ENCODE measurements around the gene KRTAP4-9.
"Not testable (repeated sequence)": the region's sequence is repeated elsewhere in the genome, so short reads cannot be mapped to it uniquely, and the experiment has no call there.

Gene KRTAP4-9

DNA sequence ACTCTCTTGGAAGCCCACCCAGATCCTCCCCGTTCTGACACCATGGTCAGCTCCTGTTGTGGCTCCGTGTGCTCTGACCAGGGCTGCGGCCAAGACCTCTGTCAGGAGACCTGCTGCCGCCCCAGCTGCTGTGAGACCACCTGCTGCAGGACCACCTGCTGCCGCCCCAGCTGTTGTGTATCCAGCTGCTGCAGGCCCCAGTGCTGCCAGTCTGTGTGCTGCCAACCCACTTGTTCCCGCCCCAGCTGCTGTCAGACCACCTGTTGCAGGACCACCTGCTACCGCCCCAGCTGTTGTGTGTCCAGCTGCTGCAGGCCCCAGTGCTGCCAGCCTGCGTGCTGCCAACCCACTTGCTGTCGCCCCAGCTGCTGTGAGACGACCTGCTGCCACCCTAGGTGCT is at the start of gene KRTAP4-9:
Gene KRTAP4-9, plus strand, starts transcription at position 43 of the 400 bp plus-strand sequence. Its CDS starts 0 bp downstream, at position 43.
- not testable (repeated sequence) for DNase-seq (ENCODE audit: low read depth in 2 of 2)

DNA sequence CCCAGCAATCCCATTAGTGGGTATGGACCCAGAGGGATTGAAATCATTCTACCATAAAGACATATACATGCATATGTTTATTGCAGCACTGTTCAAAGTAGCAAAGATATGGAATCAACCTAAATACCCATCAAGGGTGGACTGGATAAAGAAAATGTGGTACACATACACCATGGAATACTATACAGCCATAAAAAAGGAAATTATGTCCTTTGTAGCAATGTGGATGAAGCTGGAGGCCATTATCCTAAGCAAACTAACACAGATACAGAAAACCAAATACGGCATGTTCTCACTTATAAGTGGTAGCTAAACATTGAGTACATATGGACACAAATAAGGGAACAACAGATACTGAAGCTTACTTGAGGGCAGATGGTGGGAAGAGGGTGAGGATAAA is 47.6 kb upstream of the KRTAP4-9 start:
- no peak for DNase-seq (ENCODE audit: low read depth in 2 of 2)

DNA sequence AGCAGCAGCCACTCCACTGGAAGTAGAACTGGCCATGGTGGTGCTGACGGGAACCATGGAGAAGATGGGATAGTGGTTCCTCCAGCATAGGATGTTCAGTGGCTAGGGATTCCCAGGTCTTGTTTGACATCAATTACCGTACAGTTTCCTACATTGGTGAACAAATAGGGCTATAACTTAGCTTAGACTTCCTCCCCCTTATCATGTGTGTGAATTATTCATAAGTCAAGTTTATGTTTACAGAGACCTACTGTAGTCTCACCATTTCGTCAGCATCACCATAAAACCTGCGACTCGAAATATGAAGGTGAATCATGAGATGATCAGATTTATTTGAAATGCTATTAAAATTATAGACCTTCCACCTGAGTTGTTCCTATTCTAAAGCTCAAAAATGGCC is 46.4 kb upstream of the KRTAP4-9 start:
- DNase-seq (ENCODE audit: low read depth in 2 of 2), result no peak

DNA sequence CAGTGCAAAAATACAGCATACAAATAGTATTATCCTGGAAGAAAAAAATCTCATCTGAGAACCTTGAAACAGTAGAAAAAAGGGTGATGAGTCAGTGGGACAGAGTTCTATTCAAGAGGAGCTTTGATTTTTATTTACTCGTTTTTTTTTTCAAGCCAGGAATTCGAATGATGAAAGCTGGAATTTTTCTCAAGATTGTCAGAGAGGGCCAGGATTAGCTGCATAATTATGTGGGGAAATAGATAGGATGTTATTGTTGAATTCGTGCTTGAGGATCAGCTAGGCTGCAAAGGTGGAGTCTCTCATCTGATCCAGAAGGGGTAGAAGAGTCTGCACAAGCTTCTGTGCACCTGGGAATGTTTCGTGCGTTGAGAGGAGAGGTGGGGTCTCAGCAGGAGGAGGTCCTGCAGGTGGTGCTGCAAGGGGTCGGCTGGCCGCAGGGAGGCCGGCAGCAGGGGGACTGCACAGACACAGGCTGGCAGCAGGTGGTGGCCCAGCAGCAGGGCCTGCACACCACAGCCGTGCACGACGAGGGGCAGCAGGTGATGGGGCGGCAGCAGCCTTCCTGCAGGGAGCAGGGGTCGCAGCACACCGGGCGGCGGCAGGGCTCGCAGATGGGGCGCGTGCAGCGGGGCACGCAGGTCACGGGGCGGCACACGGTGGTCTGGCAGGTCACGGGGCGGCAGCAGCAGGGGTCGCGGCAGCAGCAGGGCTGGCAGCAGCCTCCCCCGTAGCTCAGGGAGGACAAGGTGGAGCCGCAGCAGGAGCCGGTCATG is 45.7 kb upstream of the KRTAP4-9 start:
- DNase-seq (ENCODE audit: low read depth in 2 of 2), result not testable (repeated sequence)

DNA sequence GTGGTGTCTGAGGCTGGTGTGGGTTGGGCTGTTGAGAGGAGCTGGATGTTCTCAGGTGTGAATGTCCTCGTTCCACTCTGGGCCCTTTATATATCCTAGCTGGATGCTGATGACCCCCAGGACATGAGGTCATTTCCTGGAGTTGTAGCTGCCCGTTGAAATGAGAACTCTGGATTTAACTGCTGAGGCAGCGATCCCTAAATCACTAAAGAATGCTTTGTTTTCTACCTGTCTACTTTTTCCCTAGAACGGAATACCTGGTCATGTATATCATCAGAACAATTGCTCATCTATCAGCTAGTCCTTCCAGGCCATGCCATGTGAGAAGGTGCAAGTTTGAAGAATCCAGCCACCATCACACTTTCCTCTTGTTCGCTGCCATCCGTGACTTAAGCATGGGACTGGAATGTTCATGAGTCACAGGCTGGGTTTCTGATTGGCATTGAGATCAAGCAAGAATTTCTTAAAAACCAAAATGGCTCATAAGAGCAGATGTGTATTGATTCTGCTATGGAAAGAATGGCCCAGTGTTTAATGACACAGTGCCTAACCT is 45.1 kb upstream of the KRTAP4-9 start, which contains the start of gene KRTAP2-3:
Gene KRTAP2-3, minus strand, starts transcription at position 63 of the 553 bp plus-strand sequence. CDS start 64 bp downstream, outside the sequence.
- DNase-seq (ENCODE audit: low read depth in 2 of 2), result no peak

DNA sequence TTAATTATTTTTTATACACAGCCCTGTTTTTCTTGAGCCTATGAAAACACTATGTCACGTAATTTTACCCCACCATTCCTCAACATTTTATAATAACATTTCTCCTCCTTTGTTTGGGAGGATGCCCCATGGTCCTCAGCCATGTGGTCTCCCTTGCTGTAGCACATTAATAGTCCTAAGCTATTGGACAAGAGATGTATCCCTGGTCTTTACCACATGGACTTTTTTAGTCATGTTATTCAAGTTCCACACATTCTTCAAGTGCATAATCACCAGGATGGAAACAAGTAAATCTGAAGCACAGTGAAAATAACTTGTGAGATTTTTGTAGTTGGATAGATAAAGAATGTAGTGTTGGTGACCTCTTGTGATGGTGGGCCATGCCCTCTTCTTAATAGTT is 43.2 kb upstream of the KRTAP4-9 start:
- DNase-seq (ENCODE audit: low read depth in 2 of 2), result no peak

DNA sequence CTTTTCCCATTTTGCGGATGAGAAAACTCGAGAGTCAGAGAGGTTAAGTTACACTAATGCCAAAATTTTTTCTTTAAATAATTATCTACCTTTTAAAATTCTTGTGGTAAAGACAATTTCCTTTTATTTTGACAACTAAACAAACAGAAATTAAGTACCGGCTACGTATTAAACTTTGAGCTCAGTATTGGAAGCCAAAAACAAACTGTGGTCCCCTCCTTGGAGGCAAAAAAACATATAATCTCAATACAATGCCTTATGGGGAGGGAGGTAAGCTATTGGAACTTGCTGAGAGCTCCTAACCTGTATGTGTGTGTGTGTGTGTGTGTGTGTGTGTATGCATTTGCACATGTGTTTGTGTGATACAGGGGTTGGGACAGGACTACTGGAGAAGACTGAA is 41.7 kb upstream of the KRTAP4-9 start:
- no peak for DNase-seq (ENCODE audit: low read depth in 2 of 2)

DNA sequence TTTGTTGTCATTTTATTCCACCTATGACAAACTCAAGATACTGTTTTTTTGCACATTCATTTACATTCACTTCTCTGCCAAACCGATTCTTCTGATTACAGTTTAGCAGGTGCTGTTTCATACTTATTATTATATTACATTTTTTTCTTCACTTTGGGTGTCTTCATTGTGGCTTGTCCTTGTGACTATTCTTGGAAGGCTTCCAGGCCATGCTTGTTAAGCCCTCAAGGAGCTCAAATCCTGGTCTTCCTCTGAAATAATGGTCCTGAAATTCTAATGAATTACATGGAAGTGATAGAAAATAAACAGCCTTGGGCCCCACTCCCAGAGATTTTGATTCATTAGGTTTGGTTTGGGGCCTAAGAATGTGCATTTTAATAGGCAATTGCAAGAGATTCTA is 40.9 kb upstream of the KRTAP4-9 start:
- no peak for DNase-seq (ENCODE audit: low read depth in 2 of 2)

DNA sequence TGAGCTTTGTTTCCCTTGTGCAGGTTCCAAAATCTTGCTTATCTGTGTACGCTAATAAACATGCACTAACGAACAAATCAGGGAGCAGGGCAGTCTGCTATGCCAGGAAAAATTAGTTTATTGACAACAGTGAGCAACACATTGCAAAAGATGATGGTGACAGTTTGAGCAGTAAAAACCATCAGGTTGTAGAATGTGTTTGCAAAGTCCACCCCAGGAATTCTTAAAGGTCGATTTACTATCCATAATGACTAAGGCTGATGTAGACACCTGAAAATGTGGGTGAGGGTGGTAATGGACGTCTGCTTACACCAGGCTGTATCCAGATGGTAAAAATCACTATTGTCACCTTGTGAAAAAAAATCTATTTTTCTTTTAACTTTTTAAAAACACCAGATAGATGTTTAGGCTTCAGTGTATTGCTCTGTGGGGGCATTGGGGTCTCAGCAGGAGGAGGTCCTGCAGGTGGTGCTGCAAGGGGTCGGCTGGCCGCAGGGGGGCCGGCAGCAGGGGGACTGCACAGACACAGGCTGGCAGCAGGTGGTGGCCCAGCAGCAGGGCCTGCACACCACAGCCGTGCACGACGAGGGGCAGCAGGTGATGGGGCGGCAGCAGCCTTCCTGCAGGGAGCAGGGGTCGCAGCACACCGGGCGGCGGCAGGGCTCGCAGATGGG is 40.0 kb upstream of the KRTAP4-9 start:
- not testable (repeated sequence) for DNase-seq (ENCODE audit: low read depth in 2 of 2)

DNA sequence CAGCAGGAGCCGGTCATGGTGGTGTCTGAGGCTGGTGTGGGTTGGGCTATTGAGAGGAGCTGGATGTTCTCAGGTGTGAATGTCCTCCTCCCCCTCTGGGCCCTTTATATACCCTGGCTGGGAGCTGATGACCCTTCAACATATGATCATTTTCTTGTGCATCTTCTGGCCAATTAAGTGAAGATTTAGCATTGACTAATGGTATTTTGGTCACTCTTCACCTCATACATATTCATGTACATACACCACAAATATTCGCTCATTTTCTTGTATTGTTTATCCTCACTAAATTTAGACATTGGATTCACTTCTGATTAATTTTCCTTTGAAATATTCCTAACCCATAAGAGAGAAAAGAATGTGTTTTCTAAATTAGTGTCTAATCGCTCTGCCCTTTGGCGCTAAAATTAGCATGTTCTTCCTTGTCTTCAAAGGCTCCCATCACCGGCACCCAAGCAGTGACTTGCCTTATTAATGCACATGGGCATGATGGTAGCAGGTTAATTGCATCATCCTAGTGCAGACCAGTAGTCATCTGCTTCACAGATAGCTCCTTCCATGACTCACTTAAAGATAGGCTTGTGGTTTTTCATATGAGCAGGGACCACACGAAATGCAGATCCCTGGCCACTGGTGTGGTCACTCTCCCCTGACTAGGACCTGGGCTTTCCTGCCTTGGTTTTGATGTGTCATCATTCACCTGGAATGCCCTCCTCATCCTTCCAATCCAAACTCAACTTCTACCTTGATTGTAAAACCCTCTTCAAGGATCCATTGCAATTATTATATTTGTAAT is 39.2 kb upstream of the KRTAP4-9 start, which contains the start of gene KRTAP2-4:
Gene KRTAP2-4, minus strand, starts transcription at position 51 of the 796 bp plus-strand sequence. Its CDS starts 34 bp downstream, at position 17.
- DNase-seq (ENCODE audit: low read depth in 2 of 2), result no peak

DNA sequence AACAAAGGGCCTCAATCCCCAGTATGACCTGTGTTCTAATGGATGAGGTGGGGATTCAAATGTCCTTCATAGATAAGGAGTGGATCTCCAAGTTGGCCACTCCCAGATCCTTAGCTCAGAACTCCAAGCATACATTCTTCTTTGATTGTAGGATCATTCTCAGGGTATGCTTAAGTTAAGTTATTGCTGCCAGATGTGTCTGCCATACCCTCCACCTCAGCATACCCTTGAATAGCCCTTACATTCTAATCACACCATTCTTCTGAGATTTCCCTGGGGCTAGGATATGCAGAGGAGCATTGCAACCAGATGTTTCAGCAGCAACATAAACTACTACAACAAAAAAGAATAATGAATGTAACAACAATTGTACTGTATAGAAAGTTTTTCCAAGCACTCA is 37.9 kb upstream of the KRTAP4-9 start:
- DNase-seq (ENCODE audit: low read depth in 2 of 2), result no peak

DNA sequence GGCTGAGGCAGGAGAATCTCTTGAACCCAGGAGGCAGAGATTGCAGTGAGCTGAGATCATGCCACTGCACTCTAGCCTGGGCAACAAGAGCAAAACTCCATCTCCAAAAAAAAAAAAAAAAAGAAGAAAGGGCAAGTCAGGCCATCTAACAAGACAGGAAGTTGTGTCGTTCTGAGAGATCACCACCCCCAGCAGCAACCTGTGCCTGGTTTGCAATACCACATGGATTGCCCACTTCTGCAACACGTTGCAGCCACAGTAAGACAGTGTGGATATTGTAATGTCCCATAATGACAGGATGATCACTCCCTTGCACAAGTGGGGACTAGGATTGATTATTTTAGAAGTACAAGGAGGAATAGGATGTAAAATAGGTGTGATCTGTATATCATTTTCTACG is 36.2 kb upstream of the KRTAP4-9 start:
- DNase-seq (ENCODE audit: low read depth in 2 of 2), result no peak

DNA sequence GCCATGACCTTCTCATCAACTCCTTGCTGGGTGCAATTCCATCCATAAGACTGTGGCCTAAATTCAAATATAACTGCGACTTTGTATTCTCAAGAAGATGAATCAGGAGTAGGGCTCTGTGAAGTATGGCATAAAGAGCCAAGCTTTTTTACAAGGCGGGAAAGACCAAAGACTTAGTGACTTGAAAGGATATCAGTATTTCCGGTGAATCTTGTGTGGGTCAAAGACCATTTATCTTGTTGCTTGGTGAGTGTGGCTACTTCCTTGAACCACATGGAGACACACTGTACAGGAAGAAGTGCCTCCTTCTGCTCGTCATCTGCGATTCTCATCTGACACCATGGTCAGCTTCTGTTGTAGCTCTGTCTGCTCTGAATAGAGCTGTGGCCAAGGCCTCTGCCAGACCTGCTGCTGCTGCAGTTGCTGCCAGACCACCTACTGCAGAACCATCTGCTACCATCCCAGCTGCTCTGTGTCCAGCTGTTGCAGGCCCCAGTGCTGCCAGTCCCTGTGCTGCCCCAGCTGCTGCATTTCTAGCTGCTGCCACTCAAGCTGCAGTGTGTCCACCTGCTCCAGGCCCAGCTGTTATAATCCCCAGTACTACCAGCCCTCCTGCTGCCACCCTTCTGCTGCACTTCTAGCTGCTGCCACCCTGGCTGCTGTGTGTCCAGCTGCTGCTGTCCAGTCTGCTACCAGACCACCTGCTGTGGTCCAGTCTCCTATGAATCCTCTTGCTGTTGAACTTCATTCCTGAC is 33.4 kb upstream of the KRTAP4-9 start:
- no peak for DNase-seq (ENCODE audit: low read depth in 2 of 2)

DNA sequence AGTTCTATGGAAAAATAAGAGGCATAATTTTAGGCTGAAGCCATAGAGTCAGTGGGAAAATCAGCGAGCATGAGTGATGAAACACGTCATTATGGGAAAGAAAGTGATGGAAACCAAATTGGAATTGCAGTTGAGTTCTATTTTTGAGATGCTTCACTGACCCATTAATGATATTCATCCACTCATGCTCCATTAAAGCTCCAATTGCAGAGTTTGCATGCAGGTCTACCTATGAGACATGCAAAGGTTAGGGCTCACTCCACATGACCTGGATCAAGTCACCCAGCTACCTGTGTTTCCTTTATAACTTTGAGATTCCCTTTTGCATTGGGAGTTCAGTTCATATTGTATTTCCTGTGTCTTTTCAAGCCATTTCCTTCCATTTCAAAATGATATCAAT is 31.5 kb upstream of the KRTAP4-9 start:
- DNase-seq (ENCODE audit: low read depth in 2 of 2), result no peak

DNA sequence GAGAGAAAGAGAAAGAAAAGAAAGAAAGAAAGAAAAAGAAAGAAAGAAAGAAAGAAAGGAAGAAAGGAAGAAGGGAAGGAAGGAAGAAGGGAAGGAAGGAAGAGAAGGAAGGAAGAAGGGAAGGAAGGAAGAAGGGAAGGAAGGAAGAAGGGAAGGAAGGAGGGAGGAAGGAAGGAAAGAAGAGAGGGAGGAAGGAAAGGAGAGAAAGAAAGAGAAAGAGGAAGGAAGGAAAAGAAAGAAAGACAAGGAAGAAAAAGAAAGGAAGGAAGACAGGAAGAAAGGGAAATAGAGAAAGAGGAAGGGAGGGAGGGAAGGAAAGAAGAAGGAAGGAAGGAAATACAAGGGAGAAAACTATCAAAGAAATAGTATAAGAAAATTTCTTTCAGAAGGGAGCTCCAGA is 28.4 kb upstream of the KRTAP4-9 start:
- DNase-seq (ENCODE audit: low read depth in 2 of 2), result no peak

DNA sequence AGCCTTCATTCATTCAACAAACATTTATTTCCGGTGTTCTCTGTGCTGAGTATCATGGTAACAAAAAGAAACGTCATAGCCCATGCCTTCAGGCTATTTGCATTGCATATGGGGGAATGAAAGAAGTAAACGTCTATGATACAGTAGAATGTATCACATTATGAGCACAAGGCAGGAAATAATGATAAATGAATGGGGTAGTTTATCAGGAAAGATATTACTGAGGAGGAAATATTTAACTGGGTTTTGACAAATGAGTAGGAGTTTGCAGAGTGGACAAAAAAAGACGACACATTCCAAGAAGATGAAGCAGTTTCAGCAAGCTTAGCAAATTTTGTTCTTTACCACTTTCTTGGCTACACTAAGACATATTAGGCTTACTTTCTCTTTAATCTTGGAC is 22.6 kb upstream of the KRTAP4-9 start:
- DNase-seq (ENCODE audit: low read depth in 2 of 2), result no peak

DNA sequence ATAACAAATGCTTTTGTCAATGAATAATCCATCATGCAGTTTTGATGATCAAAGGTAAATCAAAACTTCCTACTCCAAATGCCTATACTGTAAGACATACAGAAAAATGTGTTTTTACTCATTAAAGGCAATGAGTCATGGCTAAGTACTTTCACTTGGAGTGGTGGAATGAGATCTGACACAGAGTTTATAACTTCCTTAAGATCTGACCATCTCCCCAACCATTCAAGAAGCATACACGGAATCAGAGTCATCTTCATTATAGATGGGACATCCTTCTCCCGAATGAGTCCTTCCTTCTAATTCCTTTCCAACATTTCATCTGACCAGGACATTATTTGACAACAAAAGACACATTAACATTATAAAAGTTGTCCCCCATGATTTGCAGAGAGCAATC is 21.8 kb upstream of the KRTAP4-9 start:
- not testable (repeated sequence) for DNase-seq (ENCODE audit: low read depth in 2 of 2)

DNA sequence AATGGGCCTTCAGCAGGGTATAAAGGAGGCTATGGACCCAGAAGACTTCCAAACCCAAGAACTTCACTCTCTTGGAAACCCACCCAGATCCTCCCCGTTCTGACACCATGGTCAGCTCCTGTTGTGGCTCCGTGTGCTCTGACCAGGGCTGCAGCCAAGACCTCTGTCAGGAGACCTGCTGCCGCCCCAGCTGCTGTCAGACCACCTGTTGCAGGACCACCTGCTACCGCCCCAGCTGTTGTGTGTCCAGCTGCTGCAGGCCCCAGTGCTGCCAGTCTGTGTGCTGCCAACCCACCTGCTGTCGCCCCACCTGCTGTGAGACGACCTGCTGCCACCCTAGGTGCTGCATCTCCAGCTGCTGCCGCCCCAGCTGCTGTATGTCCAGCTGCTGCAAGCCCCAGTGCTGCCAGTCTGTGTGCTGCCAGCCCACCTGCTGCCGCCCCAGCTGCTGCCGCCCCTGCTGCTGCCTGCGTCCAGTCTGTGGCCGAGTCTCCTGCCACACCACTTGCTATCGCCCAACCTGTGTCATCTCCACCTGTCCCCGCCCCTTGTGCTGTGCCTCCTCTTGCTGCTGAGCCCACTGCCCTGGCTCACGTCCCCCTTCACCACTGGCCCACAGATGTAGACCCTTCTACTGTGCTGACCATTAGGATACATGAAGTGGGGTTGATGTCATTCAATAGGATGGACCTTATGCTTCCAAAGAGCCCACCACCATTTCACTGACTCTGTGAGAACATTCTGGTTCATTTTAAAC is 20.9 kb upstream of the KRTAP4-9 start, which contains the start of gene KRTAP4-7:
Gene KRTAP4-7, plus strand, starts transcription at position 51 of the 757 bp plus-strand sequence. Its CDS starts 57 bp downstream, at position 108.
- DNase-seq (ENCODE audit: low read depth in 2 of 2), result not testable (repeated sequence)

DNA sequence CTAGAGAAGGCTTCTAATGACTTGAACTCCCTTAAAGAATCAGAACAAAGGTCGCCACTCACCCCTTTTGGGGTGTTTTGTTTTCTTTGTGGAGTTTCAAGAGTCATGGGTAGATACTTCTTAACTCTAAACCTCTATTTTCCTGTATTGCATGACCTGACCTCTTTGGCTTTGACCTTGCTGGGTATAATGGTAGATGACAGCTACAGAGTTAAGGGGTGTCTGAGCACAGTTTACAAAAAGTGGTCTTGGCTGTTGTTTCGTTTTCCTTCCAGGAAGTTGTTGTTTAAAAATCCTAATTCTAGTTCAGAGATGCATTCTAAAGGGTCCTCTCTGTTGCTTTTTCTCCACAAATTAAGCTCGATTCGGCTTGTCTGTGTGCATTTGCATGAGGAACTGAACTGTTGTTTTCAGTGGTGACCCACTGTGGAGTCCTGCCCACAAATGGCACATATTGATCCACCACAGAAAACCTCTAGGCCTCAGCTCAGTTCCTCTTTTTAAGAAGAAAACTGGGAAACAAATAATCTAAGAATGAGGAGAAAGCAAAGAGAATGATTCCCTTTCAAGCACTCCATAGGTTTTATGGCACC is 16.3 kb upstream of the KRTAP4-9 start:
- not testable (repeated sequence) for DNase-seq (ENCODE audit: low read depth in 2 of 2)

DNA sequence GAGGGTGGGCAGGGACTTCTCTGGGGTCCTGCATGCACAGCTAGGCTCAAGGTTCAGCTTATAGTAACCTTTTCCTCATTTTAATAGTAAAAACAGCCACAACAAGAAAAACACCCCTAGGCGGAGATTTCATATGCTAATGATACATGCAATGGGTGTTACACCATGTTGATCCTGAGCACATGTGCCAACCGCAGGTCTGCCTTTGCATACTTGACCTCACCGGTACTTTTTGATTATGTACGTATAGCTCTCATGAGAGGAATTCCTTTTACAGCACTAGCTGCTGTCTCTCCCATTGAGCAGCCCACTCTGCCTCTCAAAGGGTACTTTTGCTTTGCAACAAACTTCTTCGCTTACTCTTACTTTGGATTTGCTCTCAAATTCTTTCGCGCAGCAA is 9.1 kb upstream of the KRTAP4-9 start:
- no peak for DNase-seq (ENCODE audit: low read depth in 2 of 2)
